Measurements from ENCODE around the gene DRC7. TPM values are rescaled to one million over a fixed set of nuclear protein-coding genes. Genes with fewer than 3 reads are reported as not detected.

DRC7 gene
- total and polyA plus RNA-seq, 4 donors = 0.06 to 1.8 (median 0.08) TPM; not detected in 1

DNA sequence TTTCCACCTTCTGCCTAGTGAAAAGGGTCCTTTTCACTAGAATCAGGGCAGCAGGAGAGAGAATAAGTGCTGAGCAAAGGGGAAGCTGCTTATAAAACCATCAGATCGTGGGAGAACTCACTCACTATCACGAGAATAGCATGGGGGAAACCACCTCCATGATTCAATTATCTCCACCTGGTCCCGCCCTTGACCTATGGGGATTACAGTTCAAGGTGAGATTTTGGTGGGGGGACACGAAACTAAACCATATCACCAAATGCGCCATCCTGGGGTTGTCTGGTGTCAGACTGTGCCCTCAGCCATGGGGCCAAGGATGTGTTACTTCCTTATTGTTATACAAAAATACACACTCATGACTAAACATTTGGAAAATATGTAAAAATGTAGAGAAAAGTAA lies 30.5 kb downstream of the DRC7 start:
- DNase-seq (ENCODE audit: low spot score) = no peak
- H3K36me3 ChIP-seq (ENCODE audit: control insufficient read depth in 4 of 4, insufficient read depth in 3 of 4, low read depth in 1 of 4, low read length in 3 of 4) = no peaks in the 10 kb centered on the region
- WGBS = 71% methylated on average over 5 of the region's 5 CpGs

GRCh38 chr16:57725554-57725953 lies 30.9 kb downstream of the DRC7 start:
- Histone ChIP-seq H3K27ac (ENCODE audit: low read depth in 1 of 2, low read length in 2 of 2) (no peak overlapping the region), H3K9me3 (ENCODE audit: control insufficient read depth in 4 of 4, low read length in 3 of 4) (no peaks in the 10 kb centered on the region), H3K4me1 (ENCODE audit: control insufficient read depth in 4 of 4, insufficient read depth in 4 of 4, low read length in 3 of 4) (no peaks in the 10 kb centered on the region), H3K27me3 (ENCODE audit: control insufficient read depth in 4 of 4, insufficient read depth in 4 of 4, low read length in 3 of 4) (no peaks in the 10 kb centered on the region), H3K36me3 (ENCODE audit: control insufficient read depth in 4 of 4, insufficient read depth in 3 of 4, low read depth in 1 of 4, low read length in 3 of 4) (no peaks in the 10 kb centered on the region), H3K9ac (ENCODE audit: low read depth in 1 of 2, low read length in 2 of 2) (no peak overlapping the region), H3K4me3 (ENCODE audit: low read depth in 1 of 3, low read length in 3 of 3) (no peak overlapping the region)
- WGBS = 83% methylated on average over 5 of the region's 5 CpGs
- DNase-seq (ENCODE audit: low spot score) = no peak
- TF ChIP-seq GABPA (IDR thresholded peaks at IDR 0.05 in 1 of 2, conservative IDR thresholded peaks at IDR 0.05 in 1 of 2) (no peak), RAD21 (IDR thresholded peaks at IDR 0.05) (no peak), HNF4G (IDR thresholded peaks at IDR 0.05) (no peak), YY1 (IDR thresholded peaks at IDR 0.05) (no peak), TAF1 (conservative IDR thresholded peaks at IDR 0.05) (no peak), JUND (IDR thresholded peaks at IDR 0.05) (no peak), CTCF (IDR thresholded peaks at IDR 0.05; ENCODE audit: low read depth, low read length, missing input control) (no peak), EGR1 (IDR thresholded peaks at IDR 0.05; ENCODE audit: low read depth in 2 of 2) (no peak), FOXA2 (IDR thresholded peaks at IDR 0.05) (no peak), HNF4A (conservative IDR thresholded peaks at IDR 0.05) (no peak), RXRA (IDR thresholded peaks at IDR 0.05) (no peak), ATF3 (IDR thresholded peaks at IDR 0.05) (no peak), SP1 (IDR thresholded peaks at IDR 0.05) (no peak), REST (IDR thresholded peaks at IDR 0.05) (no peak)
- TF ChIP-seq, protein P1, sequence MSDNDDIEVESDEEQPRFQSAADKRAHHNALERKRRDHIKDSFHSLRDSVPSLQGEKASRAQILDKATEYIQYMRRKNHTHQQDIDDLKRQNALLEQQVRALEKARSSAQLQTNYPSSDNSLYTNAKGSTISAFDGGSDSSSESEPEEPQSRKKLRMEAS (IDR thresholded peaks at IDR 0.05) = no peak

More for the DNA sequence above, 30.5 kb downstream of the DRC7 start:
- Histone ChIP-seq H3K4me3 (ENCODE audit: low read depth in 1 of 3, low read length in 3 of 3) (no peak overlapping the region), H3K4me1 (ENCODE audit: control insufficient read depth in 4 of 4, insufficient read depth in 4 of 4, low read length in 3 of 4) (peaks cover 0 to 3% (median 0%) of the 10 kb centered on the region in 4 donors), H3K27ac (ENCODE audit: low read depth in 1 of 2, low read length in 2 of 2) (no peak overlapping the region), H3K27me3 (ENCODE audit: control insufficient read depth in 4 of 4, insufficient read depth in 4 of 4, low read length in 3 of 4) (no peaks in the 10 kb centered on the region), H3K9me3 (ENCODE audit: control insufficient read depth in 4 of 4, low read length in 3 of 4) (no peaks in the 10 kb centered on the region), H3K9ac (ENCODE audit: low read depth in 1 of 2, low read length in 2 of 2) (no peak overlapping the region)
- TF ChIP-seq, protein P1 (IDR thresholded peaks at IDR 0.05) = no peak
- TF ChIP-seq RXRA (IDR thresholded peaks at IDR 0.05) = no peak
- TF ChIP-seq SP1 (IDR thresholded peaks at IDR 0.05) = no peak
- TF ChIP-seq, protein P2, sequence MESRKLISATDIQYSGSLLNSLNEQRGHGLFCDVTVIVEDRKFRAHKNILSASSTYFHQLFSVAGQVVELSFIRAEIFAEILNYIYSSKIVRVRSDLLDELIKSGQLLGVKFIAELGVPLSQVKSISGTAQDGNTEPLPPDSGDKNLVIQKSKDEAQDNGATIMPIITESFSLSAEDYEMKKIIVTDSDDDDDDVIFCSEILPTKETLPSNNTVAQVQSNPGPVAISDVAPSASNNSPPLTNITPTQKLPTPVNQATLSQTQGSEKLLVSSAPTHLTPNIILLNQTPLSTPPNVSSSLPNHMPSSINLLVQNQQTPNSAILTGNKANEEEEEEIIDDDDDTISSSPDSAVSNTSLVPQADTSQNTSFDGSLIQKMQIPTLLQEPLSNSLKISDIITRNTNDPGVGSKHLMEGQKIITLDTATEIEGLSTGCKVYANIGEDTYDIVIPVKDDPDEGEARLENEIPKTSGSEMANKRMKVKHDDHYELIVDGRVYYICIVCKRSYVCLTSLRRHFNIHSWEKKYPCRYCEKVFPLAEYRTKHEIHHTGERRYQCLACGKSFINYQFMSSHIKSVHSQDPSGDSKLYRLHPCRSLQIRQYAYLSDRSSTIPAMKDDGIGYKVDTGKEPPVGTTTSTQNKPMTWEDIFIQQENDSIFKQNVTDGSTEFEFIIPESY (IDR thresholded peaks at IDR 0.05) = no peak
- TF ChIP-seq FOXA2 (IDR thresholded peaks at IDR 0.05) = no peak
- TF ChIP-seq RAD21 (IDR thresholded peaks at IDR 0.05) = no peak
- TF ChIP-seq TAF1 (conservative IDR thresholded peaks at IDR 0.05) = no peak
- no peak for TF ChIP-seq GABPA (IDR thresholded peaks at IDR 0.05 in 1 of 2, conservative IDR thresholded peaks at IDR 0.05 in 1 of 2)
- no peak for TF ChIP-seq CTCF (IDR thresholded peaks at IDR 0.05; ENCODE audit: low read depth, low read length, missing input control)
- TF ChIP-seq HNF4A (conservative IDR thresholded peaks at IDR 0.05) = no peak
- TF ChIP-seq EGR1 (IDR thresholded peaks at IDR 0.05; ENCODE audit: low read depth in 2 of 2) = no peak
- TF ChIP-seq NR2F2 (IDR thresholded peaks at IDR 0.05) = no peak
